SU-DHL-6 (cell line): ENCODE measurements around the gene GPR142.

Experiments used
- H2AFZ ChIP-seq: fragments of 200-600 bp; sonication (generic); 2 replicates; pipeline ENCODE4 v1.6.1; 2014; ENCODE audit warnings: low read depth, mild to moderate bottlenecking, moderate library complexity, mixed read lengths, antibody characterized with exemption, low read length; ENCODE audit not compliant: severe bottlenecking
- H3F3A ChIP-seq: fragments of 200-600 bp; shearing (Covaris generic); 2 replicates; pipeline ENCODE4 v1.6.0; 2016; ENCODE audit warnings: antibody characterized with exemption, mild to moderate bottlenecking; ENCODE audit not compliant: insufficient read depth
- H3K27ac ChIP-seq: fragments of 200-600 bp; sonication (generic); 2 replicates; pipeline ENCODE4 v1.5.1; 2016; ENCODE audit warnings: low read depth, mild to moderate bottlenecking, low read length, moderate library complexity, mixed read lengths
- H3K27me3 ChIP-seq: fragments of 200-600 bp; sonication (generic), shearing (Covaris generic); 2 replicates; pipeline ENCODE4 v1.6.0; 2014; ENCODE audit warnings: mild to moderate bottlenecking, low read length
- H3K36me3 ChIP-seq: fragments of 200-600 bp; sonication (generic); 2 replicates; pipeline ENCODE4 v1.6.1; 2014; ENCODE audit warnings: mild to moderate bottlenecking, low read length, mixed read lengths
- H3K4me2 ChIP-seq: fragments of 300-600, 200-600 bp; shearing (Covaris generic), sonication (generic); 2 replicates; pipeline ENCODE4 v1.6.0; 2014; ENCODE audit warnings: low read length, low read depth, mild to moderate bottlenecking; ENCODE audit not compliant: poor library complexity, severe bottlenecking
- H3K4me3 ChIP-seq: fragments of 200-600 bp; sonication (generic); 2 replicates; pipeline ENCODE4 v1.5.1; 2014; ENCODE audit warnings: antibody characterized with exemption, low read length, mild to moderate bottlenecking, mixed read lengths; ENCODE audit not compliant: insufficient read depth, poor library complexity, severe bottlenecking
- H3K79me2 ChIP-seq: fragments of 200-600 bp; sonication (generic); 2 replicates; pipeline ENCODE4 v1.6.1; 2014; ENCODE audit warnings: mild to moderate bottlenecking, low read length, moderate library complexity; ENCODE audit not compliant: insufficient read depth
- H3K9ac ChIP-seq: fragments of 200-600 bp; sonication (generic); 2 replicates; pipeline ENCODE4 v1.7.0; 2014; ENCODE audit warnings: mild to moderate bottlenecking, low read length
- H3K9me2 ChIP-seq: fragments of 200-600 bp; sonication (generic); replicated peaks from 2 replicates; pipeline ENCODE4 v1.6.1; 2014; ENCODE audit warnings: low read length; ENCODE audit not compliant: insufficient read depth
- H3K9me3 ChIP-seq: fragments of 200-600 bp; sonication (generic); 2 replicates; pipeline ENCODE4 v1.6.1; 2014; ENCODE audit warnings: low read length, mixed read lengths; ENCODE audit not compliant: insufficient read depth
- H4K20me1 ChIP-seq: fragments of 200-600 bp; sonication (generic); 2 replicates; pipeline ENCODE4 v1.6.1; 2014; ENCODE audit warnings: low read depth, mild to moderate bottlenecking, antibody characterized with exemption, low read length, moderate library complexity, mixed read lengths
- CTCF ChIP-seq: fragments of 200-600 bp; sonication (generic); IDR thresholded peaks from one replicate; pipeline ENCODE4 v1.5.1; 2017; ENCODE audit warnings: antibody characterized with exemption, mild to moderate bottlenecking, low read length, moderate library complexity; ENCODE audit not compliant: insufficient read depth, poor library complexity, severe bottlenecking
- EZH2phosphoT487 ChIP-seq: fragments of 200-600 bp; sonication (generic), shearing (Covaris generic); conservative IDR thresholded peaks from 2 replicates; pipeline ENCODE4 v1.6.1; 2018; ENCODE audit warnings: mild to moderate bottlenecking, antibody characterized with exemption, low read length, moderate library complexity, mixed read lengths

GPR142 gene

GRCh38 chr17:74393346-74393942 is 26.1 kb downstream of the GPR142 start:
- Histone ChIP-seq H3K27ac (no peak overlapping the region), H4K20me1 (no peaks in the 10 kb centered on the region), H3K9me3 (no peaks in the 10 kb centered on the region), H3K4me3 (no peak overlapping the region), H3K36me3 (no peaks in the 10 kb centered on the region), H3F3A (no peaks in the 10 kb centered on the region), H3K27me3 (no peaks in the 10 kb centered on the region), H2AFZ (no peak overlapping the region), H3K9me2 (no peaks in the 10 kb centered on the region), H3K9ac (no peak overlapping the region), H3K79me2 (no peaks in the 10 kb centered on the region), H3K4me2 (no peak overlapping the region)
- no peak for TF ChIP-seq CTCF
- no peak for TF ChIP-seq EZH2phosphoT487

GRCh38 chr17:74394275-74394950 is 27.1 kb downstream of the GPR142 start:
- Histone ChIP-seq H3K9me3 (no peaks in the 10 kb centered on the region), H3K9me2 (no peaks in the 10 kb centered on the region), H3K27ac (no peak overlapping the region), H4K20me1 (no peaks in the 10 kb centered on the region), H3F3A (no peaks in the 10 kb centered on the region), H3K4me3 (no peak overlapping the region), H2AFZ (no peak overlapping the region), H3K79me2 (no peaks in the 10 kb centered on the region), H3K4me2 (no peak overlapping the region), H3K9ac (no peak overlapping the region), H3K27me3 (no peaks in the 10 kb centered on the region), H3K36me3 (no peaks in the 10 kb centered on the region)
- TF ChIP-seq EZH2phosphoT487 (no peak), CTCF (no peak)

- no peak overlapping the region for H3K4me2 ChIP-seq
- H3K27me3 ChIP-seq = no peaks in the 10 kb centered on the region
- no peak overlapping the region for H2AFZ ChIP-seq
- no peak overlapping the region for H3K27ac ChIP-seq
- H3K79me2 ChIP-seq = no peaks in the 10 kb centered on the region
- no peak overlapping the region for H3K4me3 ChIP-seq
- H3K9me3 ChIP-seq = no peaks in the 10 kb centered on the region
- TF ChIP-seq CTCF = no peak
- no peak for TF ChIP-seq EZH2phosphoT487
- H3K9me2 ChIP-seq = no peaks in the 10 kb centered on the region
- H3F3A ChIP-seq = no peaks in the 10 kb centered on the region
- no peak overlapping the region for H3K9ac ChIP-seq
- H4K20me1 ChIP-seq = no peaks in the 10 kb centered on the region
- no peaks in the 10 kb centered on the region for H3K36me3 ChIP-seq
These were observed 27.7 kb downstream of the GPR142 start for GRCh38 chr17:74394977-74395376.
